NCI-H1436 treated with DMSO at 0.1 percent for 48 hours (cell line): ENCODE results near the gene RCN2.

Source experiments
- DNase-seq: peaks from one replicate; lab custom pipeline; 2025; lab: John Stamatoyannopoulos, UW

RCN2 gene

DNA sequence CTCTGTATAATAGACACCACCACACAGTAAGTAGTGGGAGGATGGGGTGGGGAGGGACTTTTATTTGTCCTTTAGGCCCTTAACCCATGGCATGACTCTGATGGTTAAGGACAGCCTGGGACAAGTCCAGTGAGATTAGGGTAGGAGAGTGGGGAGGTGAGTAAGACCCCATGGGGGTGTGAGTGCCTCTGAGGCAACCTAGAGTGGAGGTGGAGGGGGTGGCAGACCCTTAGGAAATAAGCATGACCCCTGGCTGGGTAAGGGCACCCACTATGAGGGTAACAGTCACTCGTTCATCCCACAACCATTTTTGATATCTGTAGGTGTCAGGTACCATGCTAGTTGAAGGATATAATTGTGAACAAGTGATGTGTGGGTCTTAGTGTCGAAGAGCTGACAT, 42.4 kb downstream of the RCN2 start:
- no peak for DNase-seq

DNA sequence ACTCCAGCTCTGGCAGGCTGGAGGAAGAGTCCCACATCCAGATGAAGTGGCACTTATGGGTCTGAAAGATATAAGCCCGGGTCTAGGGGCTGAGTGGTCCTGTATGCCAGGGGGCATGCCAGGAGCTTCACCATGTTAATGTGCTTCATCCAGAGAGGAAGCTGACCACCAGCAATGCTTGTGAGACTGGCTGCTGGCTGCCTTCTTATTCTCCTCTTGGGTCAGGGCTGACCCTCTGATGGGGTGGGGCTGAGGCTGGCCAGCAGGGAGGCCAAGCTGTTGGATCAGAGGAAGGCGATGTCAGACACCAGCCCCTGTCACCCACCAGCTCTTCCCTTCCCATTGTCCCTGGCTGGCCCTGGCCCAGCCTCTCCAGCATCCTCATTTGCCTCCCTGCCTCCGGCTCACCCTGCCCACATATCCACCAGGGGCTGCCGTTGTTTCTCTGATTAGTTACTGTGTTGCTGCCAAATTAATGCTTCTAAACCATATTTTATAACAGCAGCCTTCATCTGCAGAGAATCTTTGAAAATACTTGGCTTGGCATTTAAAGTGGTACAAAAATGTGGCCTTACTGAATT, 43.0 kb downstream of the RCN2 start:
- no peak for DNase-seq

DNA sequence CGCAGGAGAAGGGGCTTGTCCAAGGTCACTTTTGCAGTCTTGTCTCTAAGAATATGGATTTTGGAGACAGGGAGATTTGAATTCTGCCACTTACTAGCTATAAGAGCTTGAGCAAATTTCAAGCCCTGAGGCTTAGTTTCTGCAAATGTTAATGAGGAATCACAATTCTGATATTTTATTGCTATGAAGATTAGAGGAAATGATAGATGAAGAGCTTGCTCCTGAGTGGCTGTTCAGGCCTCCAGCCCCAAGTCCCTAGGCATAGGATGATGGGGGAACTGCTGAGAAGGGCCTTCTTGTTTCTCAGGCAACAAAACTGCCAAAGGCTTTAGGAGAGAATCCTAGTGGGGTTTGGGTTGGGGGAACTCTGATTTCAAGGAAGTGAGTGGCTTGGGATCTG, 44.6 kb downstream of the RCN2 start:
- no peak for DNase-seq

DNA sequence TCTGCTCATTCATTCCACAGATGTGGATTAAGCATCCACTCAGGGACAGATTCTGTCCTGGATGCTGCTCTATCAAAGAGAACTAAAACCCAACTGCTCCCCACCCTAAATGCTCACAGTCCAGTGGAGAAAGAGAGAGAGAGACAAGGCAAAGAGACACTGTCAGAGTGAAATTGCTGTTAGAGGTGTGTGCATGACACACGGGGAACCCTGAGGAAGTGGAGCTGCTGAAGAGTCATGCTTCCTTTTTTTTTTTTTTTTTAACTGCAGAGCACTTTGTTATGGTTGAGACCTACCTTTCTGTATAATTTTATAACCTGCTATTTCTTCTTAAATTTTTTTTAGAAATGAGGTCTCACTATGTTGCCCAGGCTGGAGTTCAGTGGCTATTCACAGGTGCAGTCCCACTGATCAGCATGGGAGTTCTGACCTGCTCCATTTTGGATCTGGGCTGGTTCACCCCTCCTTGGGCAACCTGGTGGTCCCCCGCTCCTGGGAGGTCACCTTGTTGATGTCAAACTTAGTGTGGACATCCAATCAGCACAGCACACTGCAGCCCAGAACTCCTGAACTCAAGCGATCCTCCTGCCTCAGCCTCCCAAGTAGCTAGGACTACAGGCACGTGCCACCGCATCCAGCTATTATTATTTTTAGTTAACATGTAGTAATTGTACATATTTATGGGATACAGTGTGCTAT, 45.2 kb downstream of the RCN2 start:
- DNase-seq, result no peak

DNA sequence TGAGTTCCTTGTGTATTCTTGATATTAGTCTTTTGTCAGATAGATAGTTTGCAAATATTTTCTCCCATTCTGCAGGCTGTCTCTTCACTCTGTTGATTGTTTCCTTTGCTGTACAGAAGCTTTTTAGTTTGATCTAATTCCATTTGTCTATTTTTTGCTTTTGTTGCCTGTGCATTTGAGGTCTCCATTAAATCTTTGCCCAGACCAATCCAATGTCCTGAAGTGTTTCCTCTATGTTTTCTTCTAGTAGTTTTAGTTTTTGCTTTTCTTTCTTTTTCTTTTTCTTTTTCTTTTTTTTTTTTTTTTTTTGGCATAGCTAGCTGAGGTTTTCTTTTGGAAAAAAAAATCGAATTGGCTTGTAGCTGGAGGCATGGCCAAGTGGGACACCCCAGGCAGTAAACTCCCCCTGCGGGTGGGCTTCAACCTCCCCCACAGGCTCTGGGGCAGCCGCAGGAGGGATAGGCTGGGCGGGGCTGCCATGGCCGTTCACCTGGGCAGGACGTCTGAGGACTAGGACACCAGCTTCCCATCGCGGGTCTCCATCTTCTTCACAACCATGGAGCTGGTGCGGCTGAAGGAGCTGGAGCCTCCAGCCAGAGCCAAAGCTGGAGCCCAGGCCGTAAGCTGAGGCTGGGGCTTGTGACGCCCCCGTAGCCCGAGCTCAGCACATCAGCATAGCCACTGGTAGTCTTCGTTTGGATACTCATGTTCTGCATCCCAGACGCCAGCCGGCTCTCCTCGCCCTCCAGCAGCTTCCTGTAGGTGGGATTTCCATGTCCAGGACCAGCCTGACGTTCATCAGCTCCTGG, 47.2 kb downstream of the RCN2 start:
- no peak for DNase-seq

DNA sequence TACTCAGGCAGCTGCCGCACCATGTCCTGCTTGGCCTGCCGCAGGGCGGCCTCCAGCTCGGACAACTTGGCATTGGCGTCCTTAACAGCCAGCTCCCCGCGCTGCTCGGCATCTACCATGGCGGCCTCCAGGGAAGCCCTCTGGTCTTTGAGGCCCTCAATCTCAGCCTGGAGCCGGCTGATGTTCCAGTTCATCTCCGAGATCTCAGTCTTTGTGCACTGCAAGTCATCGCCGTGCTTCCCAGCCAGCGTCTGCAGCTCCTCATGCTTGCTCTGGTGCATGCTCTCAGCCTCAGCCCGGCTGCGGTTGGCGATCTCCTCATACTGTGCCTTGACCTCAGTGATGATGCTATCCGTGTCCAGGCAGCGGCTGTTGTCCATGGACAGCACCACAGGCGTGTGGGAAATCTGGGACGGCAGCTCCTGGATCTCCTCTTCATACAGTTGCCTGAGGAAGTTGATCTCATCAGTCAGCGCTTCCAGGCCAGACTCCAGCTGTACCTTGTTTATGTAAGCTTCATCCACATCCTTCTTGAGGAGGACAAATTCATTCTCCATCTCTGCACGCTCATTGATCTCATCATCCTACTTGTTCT, 47.9 kb downstream of the RCN2 start:
- DNase-seq, result no peak

DNA sequence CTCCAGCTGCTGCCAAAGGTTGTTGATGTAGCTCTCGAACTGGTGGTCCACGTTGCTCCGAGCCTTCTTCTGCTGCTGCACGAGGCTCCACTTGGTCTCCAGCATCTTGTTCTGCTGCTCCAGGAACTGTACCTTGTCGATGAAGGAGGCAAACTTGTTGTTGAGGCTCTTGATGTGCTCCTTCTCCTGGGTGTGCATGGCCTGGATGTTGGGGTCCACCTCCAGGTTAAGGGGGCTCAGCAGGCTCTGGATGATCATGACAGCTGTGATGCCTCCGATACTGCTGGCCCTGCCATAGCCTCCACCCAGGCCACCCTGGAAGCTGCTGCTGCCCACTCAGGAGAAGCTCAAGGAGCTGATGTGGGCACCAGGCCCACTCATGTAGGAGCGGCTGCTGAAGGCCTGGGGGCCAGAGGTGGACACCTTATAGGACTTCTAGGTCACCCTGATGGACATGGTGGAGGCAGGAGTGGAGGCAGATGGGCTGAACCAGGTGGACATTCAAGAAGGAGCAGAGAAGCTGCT, 48.5 kb downstream of the RCN2 start:
- no peak for DNase-seq

DNA sequence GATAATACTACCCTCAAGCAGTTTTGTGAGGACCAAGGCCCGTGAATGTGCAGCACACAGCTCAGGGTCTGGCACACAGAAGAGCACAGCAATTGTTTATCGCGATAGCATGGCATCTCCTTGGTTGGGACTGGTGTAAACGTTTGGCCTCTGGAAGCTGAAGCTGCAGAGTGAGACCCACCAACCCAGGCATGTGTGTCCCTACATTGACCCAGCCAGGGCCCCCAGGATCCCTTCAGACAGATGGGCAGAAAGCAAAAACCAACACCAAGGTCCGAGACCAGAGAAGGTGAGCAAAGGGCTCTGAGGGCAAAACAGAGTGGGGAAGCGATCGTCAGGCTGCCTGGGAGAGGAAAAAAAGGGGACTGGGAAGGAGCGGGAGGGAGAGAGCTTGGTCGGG, 50.8 kb downstream of the RCN2 start:
- DNase-seq, result no peak

DNA sequence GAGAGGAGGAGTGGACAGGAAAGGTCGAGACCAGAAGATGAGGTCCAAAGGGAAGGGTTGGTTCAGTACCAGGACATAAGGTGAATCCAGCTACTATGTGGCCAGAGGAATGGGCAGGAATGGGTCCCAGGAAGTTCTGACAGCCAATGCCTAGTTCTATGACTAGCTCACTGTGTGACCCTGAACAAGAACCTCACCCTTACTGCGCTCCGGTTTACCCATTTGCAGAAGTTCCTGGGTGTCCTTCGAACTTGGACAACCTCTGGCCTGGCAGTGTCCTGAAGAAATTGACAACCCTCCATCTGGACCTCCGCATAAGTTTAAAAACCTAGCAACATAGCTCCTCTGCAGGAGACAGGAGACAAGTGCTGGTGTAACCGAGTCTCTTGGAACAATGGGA, 51.2 kb downstream of the RCN2 start:
- DNase-seq, result no peak

DNA sequence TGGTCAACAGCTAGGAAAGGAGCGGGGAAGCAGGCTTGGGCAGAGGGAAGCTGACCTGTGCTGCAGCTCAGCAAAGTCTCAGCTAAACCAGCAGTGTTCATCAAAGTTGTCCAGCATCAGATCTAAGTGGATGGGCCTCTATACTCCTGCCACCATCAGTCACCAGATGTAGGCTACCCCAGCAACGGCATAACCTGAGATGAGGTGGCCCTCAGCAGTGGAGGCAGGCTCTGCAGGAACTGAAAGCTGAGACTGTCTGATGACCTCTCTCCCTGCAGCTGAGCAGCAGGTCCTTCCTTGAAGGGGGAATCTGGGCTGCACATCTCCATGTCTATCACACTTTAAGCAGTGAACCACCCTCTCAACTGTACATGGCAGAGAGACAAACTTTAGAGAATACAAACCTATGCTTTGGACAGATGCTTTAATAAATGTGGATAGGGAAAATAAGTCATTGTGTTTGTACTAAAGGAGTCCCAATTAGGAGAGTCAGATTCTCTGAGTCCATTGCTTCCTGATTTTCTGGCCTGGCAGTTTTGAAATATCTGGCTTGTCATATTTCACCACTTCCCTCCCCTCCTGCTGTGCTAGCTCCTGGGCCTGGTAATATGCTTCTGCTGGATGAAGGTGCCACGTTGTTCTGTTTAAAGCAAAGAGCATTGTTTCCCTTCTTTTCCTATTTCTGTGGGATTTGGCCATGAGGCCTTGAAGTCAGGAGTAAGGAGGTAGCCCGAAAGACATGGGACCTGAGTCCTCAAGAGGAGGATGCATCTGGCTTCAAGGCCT, 52.2 kb downstream of the RCN2 start:
- no peak for DNase-seq

DNA sequence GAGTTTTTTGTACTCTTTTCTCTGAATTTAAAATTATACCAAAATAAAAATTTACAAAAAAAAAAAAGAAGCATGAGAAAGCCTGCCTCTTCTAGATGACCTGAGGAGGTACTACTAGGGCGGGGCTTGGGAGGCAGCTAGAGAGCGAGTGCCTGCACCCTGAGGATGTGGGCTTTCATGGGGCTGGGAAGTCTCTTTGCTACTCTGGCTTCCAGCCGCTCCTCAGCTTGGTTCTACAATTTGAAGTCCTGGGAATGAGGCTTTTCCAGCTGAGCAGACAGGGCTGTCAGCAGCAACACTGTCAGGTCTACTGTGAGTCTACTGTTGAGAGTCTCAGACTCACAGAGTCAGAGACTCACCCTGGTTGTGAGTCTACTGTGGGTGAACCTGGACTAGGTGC, 55.2 kb downstream of the RCN2 start:
- DNase-seq, result no peak

DNA sequence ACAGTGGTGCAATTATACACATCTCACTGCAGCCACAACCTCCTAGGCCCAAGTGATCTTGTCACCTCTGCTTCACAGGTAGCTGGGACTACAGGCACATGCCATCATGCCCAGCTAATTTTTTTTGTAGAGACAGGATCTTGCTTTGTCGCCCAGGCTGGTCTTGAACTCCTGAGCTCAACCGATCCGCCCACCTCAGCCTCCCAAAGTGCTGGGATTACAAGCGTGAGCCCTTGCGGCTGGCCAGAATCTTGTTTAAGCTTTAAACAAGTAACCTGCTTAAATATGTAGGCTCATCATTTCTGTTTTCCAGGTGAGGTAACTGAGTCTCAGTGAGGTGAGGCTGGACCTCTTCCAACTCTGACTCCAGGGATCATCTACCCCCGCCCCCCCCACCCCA, 55.7 kb downstream of the RCN2 start:
- DNase-seq, result no peak

DNA sequence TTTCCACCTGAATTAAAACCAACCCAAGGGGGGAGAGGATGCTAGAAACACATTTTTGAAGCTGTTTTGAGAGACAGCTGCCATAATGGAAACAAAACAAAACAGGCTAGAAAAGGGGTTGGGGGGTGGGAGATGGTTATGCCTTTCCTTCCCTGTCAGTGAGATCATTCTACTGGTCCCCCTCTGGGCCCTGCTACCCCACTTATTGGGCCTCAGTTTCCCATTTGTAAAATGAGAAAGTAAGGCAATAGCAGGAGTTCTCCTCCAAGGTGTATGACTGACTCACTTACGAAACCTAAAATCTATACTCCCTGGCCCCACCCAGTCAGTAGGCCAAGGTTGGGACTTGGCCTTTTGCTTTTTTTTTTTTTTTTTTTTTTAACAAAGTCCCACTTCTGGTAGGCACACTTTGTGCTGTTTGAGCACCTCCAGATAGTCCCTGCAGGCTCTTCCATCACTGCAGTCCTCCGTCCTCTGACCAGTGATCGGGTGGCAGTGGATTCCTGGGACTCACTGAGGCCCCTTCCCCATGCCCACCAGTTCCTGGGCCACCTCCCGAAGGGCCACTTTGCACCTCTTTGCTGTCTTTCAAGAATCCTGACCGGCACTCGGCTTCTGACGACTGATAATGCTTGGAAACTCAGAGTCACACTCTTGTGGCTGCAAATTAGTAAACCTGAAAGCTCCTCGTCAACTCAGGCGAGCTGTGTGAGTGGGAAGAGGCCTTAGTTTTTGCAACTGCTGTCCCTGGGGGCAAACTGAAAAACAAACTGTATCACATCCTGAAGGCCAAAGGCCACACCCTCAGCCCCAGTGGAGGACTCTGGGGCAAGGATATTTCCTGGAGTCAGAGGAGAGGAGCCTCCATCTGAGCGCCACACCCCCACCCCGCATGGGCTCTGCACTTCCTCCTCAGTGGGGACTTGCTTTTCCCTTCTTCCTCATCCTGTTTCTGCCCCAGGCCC, 56.6 kb downstream of the RCN2 start:
- no peak for DNase-seq

DNA sequence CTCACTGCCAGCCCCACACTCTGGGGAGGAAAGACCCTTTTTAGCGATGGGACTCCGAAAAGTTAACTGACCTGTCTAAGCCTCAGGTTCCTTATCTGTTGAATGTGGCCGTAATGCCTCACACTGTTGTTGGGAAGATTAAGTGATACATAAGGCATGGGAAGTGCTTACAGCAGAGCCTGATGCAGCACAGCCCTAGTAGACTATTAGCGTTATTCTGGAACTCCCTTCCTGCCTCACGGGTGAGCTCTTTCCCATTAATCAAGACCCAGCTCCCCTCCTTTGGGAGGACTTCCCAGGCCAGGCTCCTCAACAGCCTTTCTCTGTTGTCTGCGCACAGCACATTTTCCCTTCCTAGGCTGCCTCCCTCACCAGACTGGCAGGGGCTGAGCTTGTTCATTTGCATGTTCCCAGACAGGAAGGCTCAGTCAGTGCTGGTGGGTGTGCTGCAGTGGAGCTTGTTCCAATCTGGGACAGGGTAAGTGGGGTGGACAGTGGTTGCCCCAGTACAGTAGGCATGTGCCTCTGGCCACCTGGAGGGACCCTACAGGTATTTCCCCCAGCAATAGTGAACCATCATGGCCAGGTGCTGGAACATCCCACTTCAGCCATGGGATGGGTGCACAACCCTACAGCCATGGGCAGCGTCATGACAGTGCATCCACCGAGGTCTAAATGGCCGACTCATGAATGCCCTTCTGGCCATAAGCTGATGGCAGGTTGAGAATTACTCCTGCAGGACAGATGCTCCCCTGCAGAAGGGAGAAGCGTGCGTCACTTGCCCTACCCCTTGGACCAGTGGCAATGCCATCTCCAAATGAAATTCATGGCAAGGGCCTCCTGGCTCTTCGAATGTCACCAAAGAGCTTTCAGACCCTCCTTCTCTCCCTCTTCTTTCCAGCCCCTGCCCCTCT, 57.6 kb downstream of the RCN2 start:
- DNase-seq, result no peak

DNA sequence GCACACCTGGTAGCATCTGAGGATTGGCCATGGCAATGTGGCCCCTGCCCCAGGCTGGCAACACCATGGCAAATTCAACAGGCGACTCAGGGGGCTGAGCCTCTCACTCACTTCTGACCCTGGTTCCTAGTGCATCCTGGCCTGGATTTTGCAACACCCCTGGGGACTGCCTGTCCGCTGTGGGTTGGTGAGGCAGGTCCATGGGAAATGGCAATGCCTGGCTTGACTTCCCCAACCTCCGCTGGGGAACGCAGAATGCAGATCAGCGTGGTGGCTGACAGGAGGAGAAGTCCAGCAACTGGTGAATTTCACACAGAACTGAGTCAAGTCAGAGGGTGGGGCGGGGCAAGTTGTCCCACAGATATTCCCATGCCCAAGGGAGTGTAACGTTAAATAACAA, 59.5 kb downstream of the RCN2 start:
- no peak for DNase-seq

DNA sequence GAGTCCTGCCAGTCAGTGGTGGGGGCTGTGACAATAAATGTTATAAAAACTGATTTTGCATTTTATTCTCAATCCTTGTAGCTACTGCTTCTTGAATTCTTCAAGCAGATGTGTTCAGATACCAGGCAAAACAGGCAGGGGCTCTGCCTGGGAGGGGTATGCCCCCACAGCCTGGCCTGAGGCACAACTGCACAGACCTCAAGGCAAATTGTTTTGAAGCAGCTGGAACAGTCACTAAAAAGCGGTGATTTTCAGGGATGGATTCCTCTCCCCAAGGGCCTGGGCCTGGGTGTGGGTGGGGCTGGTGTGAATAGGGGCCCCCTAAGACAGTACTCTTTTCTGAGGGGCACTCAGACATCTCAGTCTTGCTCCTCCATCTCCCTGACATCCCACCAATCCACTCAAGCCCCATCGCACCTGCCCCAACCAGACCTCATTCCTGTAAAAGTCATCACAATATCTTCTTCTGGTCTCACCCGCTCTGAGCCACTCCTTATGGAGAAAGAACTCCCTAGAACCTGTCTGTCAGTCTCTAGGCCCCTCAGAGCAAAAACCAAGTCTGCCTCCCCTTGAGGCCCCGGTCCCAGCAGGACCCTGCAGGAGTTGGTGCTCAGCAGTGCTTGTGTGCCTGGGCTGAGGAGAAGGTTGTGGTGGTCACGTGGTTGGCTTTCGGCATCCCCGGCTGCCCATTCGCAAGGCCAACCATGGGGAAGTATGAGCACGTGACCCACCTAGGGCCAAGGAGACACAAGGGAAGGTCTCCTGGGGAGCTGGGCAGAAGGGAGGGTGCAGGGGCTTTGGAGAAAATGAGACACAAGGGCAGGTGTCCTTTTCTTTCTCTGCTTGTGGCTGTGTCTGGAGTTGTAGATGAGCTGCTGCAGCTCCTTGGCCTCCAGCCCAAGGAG, 60.4 kb downstream of the RCN2 start:
- DNase-seq, result no peak

DNA sequence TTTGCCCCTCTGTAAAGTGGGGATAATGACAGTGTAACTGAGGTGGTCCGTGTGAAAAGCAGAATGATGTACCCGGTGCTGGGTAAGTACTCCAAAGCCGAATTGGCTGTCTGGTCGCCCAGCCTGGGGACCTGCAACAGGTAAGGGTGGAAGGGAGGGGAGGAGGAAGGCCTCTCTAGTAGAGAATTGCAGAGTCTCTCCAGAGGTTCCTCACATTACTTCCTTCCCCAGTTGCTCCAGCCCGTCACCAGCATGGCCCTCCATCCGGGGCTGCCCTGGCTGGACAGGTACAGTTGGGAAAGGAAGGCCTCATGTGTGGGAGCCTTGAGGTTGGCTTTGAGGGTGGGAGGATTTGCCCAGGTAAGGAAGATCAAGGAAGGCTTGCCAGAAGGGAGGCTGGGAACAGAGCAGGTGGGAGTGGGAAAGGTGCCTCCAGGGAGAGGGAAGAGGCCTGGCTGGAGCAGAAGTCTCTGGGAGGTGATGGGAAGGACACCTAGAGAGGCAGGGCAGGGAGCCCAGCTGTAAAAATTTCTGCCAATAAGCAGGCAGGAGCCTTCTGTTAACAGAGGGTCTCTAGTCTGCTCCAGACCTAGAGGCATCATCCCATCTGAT, 61.7 kb downstream of the RCN2 start:
- DNase-seq, result no peak

DNA sequence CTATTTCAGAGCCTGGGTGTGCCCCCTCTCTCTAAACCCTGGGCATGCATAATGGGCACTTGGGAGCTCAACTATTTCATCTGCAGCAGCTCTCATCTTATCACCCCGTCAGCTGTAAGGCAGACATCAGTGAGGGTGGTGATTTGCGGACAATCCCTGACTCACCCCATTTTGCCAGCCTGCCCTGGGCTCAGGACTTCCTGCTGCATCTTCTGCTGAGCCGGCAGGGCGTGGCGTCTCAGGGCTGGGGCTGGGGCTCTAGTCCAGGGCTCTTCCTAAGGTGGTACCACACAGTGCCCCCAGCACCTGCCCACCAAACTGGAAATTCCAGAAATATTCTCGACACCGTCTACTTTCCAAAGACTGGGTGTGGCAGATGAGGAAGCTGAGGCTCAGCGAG, 62.5 kb downstream of the RCN2 start:
- no peak for DNase-seq
